CD4-positive, alpha-beta T cell treated with Interleukin-4 for 1 hour (primary cell): Measurements from ENCODE around the gene ABCC11.
A peak's percentile ranks its signal among the peaks of the same experiment; 100 is the strongest.

Experiments
- DNase-seq, 2 donors: peaks; one replicate each; pipeline ENCODE4 v3.0.0-alpha.2; 2020 to 2022

Gene ABCC11

GRCh38 chr16:48125888-48126287, 121.5 kb downstream of the ABCC11 start:
- no peak for DNase-seq

GRCh38 chr16:48124266-48124665, 123.1 kb downstream of the ABCC11 start:
- DNase-seq: no peak

- DNase-seq: no peak
Observed at GRCh38 chr16:48123104-48123788, 124.1 kb downstream of the ABCC11 start.

- no peak for DNase-seq
Observed at GRCh38 chr16:48121276-48121675, 126.1 kb downstream of the ABCC11 start.

GRCh38 chr16:48118841-48119240, 128.5 kb downstream of the ABCC11 start:
- no peak for DNase-seq

GRCh38 chr16:48117217-48118105, 129.9 kb downstream of the ABCC11 start:
- DNase-seq: peak; percentile 42 to 50
